GM18526 (cell line): ENCODE data around the gene CLSTN2.

ENCODE experiments used
- POLR2A ChIP-seq: IDR thresholded peaks from 3 replicates; pipeline ENCODE4 v1.6.1; 2011; ENCODE audit not compliant: insufficient read length; ENCODE audit errors: extremely low read depth

Gene CLSTN2

DNA sequence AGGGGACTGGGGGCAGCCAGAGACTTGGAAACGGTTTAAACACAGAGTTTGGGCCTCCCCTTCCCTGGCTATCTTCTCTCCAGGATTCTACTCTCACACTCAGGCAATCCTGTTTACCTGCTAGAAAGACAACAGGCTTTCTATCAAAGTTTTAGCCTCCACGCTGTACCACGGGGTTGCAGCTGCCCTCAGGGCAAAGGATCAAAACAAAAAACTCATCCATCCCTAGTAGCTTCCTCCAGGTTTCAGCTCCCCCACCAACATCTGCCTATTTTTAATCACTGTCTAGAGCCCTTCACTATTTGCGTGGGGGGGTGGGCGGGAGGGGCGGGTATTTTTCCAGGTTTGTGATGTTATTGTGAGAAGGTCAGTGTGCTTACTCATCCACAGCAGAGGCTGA is 456.1 kb downstream of the CLSTN2 start:
- TF ChIP-seq POLR2A = no peak

DNA sequence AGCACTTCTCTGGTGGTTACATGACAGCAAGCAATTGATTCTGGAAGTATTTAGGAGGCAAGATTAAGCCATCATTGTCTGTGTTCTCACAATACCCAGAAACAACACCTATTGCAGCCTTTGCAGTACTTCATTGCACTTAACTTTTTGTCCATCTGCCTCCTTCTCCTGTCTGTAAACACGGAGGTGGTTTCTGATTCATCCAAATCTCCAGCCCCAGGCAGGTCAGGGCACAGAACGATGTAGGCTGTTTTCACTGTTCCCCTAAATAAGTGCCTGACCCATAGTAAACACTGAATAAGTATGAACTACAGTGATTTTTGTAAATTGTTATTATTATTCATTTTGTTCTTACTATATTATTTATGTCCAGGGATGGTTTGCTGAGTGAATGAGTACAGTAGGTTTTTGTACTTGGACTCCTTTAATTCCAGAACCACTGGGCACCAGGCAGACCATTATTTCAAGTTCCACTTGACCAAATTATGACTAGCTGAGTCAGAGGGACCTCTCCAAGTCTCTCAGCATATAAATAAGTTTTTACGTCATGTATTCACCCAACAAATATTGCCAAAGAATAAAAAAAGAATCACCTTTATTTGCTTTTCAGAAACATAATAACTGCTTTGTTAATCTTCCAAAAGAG is 459.6 kb downstream of the CLSTN2 start:
- no peak for TF ChIP-seq POLR2A

DNA sequence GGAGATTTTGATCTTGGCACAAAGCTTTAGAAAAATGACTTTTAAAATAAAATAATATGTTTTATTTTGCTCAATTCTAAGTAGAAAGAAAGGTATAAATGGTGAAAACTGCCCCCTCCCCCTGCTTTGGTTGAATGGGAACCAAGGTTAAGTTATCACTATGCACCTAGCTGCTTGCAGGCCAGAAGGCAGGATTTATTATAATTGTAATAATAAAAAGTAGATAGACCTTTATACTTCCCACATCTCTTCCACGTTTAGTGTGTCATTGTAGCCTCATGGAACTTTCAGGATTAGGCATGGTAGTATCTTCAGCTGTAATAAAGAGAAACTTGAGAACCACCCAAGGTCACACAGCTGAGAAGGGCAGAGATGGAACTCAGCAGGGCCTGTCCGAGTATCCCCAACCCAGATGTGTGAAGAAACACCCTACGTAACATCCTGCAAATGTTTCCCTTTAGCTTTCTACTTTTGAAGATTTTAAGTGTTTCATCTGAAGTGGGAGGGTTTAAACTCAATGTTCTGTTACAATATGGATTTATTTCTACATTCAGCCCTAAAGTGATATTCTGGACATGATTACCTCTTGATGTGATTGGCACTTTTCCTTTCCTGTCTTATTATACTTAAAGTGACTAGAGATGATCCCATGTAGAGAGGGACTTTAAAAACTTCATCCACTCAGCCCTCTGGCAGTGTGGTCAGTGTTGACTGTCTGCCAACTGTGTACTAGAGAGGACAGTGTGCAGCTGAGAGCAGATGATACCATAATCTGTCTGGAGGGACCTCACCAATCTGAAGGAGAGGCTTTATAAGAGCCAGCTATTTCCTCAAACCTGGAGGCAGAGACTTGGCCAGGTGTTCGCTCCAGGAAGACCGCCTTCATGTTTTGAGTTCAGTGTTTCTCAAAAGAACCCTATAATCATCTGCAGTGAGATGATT is 460.4 kb downstream of the CLSTN2 start:
- no peak for TF ChIP-seq POLR2A

DNA sequence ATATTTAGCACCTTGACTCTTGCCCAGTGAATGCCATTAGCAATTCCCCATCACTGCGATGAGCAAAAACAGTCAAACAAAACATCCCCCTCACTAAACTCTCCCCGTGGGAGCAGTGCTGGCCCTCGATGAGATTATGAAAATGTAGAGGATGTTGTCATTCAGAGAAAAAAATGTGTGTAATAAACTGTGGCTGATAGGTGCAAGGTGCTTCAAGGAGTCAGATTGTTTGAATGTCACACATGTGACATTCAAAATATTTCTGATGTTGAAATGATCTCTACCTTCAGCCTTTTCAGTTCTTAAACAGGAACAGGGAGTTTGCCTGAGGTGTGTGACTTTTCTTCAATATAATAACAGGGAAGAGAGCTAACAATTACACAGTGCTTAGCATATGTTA is 461.1 kb downstream of the CLSTN2 start:
- TF ChIP-seq POLR2A = no peak

- no peak for TF ChIP-seq POLR2A
Measured at GRCh38 chr3:140397847-140398246, 462.9 kb downstream of the CLSTN2 start.

GRCh38 chr3:140398387-140398786 is 463.4 kb downstream of the CLSTN2 start:
- TF ChIP-seq POLR2A = no peak

DNA sequence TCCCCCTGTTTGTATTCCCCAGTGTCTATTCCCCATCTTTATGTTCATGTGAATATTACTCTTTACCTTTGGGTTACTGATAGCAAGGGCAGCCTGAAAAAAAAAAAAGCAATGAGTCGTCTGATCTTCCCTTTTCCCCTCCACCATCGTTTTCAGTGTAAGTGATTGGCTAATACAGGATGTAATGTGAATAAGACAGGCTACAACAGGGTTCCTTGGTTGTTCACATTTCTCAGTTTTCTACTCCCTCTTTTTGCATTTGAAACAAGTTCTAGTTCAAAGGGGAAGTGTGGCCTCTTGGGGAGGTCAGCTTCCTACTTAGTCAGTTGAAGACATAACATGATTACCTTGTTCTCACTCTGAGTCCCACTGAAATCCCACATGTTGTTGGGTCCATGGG is 464.9 kb downstream of the CLSTN2 start:
- no peak for TF ChIP-seq POLR2A

DNA sequence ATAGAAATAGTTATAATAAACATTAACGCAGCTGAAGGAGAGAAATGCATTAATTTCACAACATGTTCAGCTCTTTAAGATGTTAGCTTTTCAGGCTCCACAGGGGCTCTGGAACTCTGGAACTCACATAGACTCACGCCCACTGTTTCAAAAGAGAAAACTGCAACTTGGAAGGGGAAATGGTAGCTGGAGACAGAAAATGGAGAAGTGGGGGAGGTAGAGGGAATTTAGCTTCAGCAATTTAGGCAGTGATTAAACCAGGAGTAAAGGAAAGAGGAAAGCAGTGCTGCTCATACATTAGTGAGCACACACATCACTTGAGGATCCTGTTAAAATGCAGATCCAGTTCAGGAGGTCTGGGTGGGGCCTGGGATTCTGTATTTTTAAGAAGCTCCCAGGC is 468.1 kb downstream of the CLSTN2 start:
- no peak for TF ChIP-seq POLR2A

GRCh38 chr3:140403608-140404007 is 468.6 kb downstream of the CLSTN2 start:
- TF ChIP-seq POLR2A = no peak

- TF ChIP-seq POLR2A = no peak
Measured at GRCh38 chr3:140406655-140407054, 471.7 kb downstream of the CLSTN2 start.

DNA sequence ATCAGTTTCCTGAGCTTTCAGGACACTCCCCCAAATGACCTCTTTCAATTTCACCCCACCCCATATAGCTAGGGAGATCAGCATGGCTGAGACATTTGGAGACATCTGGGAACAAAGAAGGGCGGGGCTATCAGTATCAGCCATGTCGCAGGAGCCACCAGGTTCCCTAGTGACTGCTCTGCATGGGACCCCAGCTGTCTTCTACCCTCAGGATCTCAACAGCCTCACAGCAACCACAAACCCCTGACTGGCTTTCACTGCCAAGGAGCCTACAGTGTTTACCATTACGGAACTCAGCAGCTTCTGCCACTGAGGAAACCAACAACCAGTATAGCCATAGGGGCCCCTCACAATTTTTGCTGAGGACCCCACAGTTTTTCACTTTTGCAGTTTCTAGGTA is 473.3 kb downstream of the CLSTN2 start:
- no peak for TF ChIP-seq POLR2A

DNA sequence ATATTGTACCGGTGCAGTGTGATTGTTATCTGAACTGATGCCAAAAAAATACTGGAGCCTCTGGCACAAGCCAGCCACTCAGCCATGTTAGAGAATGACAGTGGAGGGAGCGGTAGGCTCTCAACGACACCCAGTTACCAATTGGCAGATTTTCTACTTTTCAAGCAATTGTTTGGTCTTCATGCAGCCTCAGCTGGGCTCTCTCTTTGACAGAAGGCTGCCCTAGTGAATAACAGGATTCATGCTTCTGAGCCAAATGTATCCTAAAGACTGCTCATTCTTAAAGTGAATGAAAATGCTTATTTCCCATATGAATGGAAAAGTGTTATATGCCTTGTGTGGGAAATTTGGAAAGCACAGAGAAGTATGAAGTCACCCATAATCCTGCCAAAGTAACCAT is 481.7 kb downstream of the CLSTN2 start:
- TF ChIP-seq POLR2A = no peak

DNA sequence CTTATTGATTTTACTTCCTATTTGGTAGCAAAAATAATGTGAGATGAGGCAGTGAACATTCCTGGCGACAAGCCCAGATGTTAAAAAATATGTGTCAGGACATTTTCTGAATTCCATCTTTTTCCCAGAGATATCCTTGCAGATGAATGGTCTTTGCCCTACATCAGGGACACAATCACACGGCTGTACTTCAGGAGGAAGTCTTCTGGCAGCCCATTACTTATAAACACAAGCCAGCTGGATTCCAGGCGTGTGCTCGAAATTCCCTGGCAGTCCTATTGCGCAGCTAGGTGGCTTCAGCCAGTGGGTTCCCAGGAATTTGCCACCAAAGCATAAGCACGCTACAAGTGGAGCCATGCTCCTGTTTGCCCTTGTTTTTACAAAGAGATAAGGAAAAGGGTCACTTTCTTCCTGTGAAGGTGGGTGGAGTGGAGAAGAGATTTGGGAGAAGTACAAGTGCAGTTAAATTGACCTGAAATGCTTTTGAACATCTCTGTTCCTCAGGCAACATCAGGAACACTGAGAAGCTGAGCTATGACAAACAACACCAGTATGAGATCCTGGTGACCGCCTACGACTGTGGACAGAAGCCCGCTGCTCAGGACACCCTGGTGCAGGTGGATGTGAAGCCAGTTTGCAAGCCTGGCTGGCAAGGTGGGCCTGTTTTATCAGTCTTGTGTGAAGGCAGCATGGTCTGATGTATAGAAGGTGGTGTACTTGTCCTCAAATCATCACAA is 485.8 kb downstream of the CLSTN2 start:
- TF ChIP-seq POLR2A = no peak

DNA sequence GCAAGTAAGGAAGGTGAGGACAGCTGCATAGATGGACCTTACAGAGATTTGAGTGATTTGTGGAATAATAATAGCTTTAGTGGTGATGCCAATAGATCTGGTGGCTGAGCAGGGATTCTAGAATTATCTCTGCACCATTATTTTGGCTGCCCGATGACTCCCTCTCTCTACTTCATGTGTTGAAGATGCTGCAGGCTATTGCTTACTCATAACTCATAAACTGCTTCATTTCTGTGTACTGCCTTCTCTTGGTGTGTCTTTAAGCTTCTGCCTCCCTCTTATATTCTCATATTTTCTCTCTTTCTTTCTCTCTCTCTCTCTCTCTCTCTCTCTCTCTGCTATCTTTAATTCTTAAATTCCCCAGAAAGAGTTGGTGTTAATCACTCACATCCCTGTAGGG is 486.9 kb downstream of the CLSTN2 start:
- no peak for TF ChIP-seq POLR2A

DNA sequence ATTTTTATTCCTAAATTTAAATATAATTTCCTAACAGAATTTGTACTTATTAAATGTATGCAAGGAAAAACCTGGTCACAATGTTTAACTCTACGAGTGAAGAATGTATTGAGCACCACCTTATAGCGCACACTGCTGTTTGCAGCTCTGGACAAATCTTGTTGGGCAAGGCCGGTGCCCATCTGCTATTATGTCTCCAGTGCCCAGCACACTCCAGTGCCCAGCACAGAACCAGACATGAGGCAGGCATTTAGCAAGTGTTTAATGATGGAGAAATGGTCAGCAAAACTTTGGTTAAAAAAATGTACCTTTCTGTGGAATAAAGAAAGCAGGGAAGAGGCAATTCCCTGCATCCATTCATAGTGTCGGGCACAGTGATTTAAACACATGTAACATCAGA is 488.2 kb downstream of the CLSTN2 start:
- no peak for TF ChIP-seq POLR2A

GRCh38 chr3:140424211-140424610 is 489.2 kb downstream of the CLSTN2 start:
- no peak for TF ChIP-seq POLR2A

DNA sequence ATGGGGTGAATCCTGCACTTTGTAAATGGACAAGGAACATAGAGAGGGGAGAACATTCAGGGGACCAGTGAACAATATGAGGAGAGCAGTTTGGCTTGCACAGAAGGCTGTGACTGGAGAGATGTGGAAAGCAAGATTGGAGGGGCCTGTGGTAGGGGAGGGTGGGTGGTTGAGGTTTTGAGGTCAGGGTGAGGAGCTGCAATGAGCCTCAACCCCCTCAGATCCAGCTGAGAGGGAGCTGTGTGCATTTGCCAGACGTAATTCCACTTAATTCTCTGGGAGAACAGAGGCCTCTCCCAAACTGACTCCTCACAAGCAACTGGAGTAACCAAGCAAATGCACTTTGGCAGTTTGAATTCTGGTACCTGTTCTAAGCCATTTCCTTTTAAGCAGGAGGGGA is 489.7 kb downstream of the CLSTN2 start:
- no peak for TF ChIP-seq POLR2A

DNA sequence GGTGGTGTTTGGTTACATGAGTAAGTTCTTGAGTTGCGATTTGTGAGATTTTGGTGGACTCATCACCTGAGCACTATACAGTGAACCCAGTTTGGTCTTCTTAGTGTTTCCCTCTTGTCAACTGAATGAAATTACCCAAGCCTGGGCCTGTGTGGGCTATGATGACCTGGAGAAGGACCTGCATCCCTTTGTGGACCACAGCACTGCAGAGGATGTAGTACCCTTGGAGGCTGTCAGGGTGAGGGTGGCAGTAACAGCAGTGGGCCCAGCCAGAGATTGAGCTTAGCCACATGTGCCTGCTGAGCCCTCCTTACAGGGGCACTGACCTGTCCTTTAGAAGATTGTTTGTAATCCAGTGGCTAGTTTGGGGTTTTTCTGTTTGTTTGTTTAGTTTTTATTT is 492.8 kb downstream of the CLSTN2 start:
- TF ChIP-seq POLR2A = no peak
